GM12875 (cell line): ENCODE measurements around the gene HELZ.
"Not testable (repeated sequence)": the region's sequence is repeated elsewhere in the genome, so short reads cannot be mapped to it uniquely, and the experiment has no call there.

Source experiments
- H3K4me3 ChIP-seq: one replicate; pipeline ENCODE4 v1.5.1; 2011; ENCODE audit warnings: low read depth, low read length, control low read depth
- TF ChIP-seq, protein P1 (sequence below): IDR thresholded peaks from 2 replicates; pipeline ENCODE4 v1.5.1; 2011; ENCODE audit warnings: low read depth, mild to moderate bottlenecking, control low read depth, inconsistent platforms, low read length, moderate library complexity, borderline replicate concordance; ENCODE audit not compliant: insufficient read depth

The HELZ gene

DNA sequence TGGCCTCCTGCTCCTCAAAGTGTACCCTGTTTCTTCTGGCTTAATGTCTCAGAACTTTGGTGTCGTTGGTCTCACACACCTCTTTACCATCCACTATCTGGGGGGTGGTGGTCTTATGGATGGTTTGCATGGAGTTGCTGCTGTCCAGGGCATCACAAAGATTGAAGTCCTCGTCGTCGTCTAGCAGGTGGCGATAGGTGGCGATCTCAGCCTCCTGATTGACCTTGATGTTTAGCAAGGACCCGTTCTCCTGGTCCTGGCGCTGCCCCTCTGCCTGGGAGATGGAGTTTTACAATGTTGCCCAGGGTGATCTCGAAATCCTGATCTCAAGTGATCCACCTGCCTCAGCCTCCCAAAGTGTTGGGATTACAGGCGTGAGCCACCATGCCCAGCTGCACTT is 31.1 kb upstream of the HELZ start:
- TF ChIP-seq, protein P1, sequence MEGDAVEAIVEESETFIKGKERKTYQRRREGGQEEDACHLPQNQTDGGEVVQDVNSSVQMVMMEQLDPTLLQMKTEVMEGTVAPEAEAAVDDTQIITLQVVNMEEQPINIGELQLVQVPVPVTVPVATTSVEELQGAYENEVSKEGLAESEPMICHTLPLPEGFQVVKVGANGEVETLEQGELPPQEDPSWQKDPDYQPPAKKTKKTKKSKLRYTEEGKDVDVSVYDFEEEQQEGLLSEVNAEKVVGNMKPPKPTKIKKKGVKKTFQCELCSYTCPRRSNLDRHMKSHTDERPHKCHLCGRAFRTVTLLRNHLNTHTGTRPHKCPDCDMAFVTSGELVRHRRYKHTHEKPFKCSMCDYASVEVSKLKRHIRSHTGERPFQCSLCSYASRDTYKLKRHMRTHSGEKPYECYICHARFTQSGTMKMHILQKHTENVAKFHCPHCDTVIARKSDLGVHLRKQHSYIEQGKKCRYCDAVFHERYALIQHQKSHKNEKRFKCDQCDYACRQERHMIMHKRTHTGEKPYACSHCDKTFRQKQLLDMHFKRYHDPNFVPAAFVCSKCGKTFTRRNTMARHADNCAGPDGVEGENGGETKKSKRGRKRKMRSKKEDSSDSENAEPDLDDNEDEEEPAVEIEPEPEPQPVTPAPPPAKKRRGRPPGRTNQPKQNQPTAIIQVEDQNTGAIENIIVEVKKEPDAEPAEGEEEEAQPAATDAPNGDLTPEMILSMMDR: no peak
- H3K4me3 ChIP-seq: no peak overlapping the region

DNA sequence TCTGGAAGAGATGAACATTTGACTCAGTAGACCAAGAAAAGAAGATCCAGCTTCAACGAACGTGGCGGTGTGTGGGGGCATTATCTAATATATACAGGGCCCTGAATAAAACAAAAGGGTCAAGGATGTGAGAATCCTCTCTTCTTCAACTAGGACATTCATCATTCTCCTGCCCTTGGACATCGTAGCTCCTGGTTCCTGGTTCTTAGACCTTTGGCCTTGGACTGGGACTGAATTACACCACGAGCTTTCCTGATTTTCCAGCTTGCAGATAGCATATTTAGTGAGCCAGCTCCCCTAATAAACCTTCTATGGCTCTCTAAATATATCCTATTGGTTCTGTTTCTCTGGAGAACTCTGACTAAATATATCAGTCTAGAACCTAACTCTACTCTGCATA is 29.5 kb upstream of the HELZ start:
- no peak overlapping the region for H3K4me3 ChIP-seq
- TF ChIP-seq, protein P1: no peak

DNA sequence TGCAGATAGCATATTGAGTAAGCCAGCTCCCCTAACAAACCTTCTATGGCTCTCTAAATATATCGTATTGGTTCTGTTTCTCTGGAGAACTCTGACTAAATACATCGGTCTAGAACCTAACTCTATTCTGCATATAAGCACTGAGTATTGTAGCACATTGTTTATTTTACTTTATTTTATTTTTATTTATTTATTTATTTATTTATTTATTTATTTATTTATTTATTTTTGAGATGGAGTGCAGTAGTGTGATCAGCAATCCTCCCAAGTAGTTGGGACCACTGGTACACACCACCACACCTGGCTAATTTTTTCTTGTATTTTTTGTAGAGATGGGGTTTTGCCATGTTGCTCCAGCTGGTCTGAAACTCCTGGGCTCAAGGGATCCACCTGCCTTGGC is 28.9 kb upstream of the HELZ start:
- H3K4me3 ChIP-seq: no peak overlapping the region
- TF ChIP-seq, protein P1: no peak

DNA sequence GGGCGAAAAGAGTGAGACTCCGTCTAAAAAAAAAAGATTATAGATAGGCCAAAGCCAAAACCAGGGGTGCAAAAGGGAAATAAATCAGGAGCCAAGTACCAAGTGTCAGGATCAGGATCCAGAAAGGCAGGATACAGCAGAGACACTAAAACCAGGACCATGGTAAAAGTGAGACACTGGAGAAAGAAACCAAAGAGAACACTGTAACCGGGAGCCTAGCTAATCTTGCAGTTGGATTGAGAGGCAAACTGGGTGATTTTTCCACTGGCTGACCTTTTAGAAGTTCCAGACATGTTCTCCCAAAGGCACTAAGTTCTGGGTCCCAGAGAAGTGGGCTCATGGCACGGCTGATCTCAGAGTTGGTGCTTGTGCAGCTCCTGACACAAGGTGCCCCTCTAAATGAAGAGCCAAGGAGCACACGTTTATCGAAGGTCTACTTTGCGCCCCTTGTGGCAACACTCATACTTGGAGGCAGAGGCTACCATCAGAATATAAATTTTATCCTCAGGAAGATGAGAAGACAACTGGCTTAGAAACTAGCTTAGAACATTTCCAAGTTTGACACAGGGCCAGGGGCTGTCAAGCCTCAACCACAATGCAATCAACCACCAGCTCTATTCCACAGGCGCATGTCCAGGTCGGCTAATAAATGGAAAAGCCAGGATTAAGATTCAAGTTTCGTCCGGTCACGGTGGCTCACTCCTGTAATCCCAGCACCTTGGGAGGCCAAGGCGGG is 27.5 kb upstream of the HELZ start:
- TF ChIP-seq, protein P1: peak; percentile 39
- H3K4me3 ChIP-seq: no peak overlapping the region

DNA sequence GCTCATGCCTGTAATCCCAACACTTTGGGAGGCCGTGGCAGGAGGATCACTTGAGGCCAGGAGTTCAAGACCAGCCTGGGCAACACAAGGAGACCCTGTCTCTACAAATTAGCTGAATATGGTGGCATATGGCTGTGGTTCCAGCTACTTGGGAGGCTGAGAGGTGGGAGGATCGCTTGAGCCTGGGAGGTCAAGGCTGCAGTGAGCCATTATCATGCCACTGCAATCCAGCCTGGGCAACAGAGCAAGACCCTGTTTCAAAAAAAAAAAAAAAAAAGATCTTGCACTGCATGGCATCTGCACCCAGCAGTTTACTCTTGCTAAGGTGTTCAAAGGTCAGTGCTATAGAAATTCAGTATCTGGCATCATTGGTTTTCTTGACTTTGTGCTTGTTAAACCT is 26.2 kb upstream of the HELZ start:
- H3K4me3 ChIP-seq: not testable (repeated sequence)

DNA sequence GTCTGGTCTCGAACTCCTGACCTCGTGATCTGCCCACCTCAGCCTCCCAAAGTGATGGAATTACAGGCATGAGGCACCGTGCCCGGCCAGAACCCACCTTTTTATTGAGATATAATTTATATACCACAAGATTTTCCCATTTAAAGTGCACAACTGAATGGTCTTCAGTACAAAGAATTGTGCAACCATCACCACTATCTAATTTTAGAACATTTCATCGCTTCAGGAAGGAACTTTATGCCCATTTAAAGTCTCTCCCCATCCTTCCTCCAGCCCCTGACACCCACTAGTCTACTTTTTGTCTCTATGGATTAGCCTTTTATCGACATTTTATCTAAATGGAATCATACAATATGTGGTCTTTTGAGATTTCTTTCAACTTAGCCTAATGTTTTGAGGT is 25.4 kb upstream of the HELZ start:
- TF ChIP-seq, protein P1: no peak
- no peak overlapping the region for H3K4me3 ChIP-seq

DNA sequence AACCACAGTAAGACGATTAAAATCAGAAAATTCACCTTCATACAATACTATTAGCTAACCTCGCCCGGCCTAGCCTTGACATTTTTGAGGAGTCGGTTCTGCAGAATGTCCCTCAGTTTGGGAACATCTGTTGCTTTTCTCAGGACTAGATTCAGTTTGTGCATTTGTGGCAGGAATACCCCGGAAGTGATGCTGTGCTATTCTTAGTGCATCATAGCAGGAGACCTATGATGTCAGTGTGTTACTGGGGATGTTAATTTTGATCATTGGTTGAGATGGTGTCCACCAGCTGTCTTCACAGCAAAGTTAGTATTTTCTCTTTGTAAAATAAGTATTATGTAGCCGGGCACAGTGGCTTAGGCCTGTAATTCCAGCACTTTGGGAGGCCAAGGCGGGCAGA is 21.5 kb upstream of the HELZ start:
- no peak overlapping the region for H3K4me3 ChIP-seq
- TF ChIP-seq, protein P1: no peak

DNA sequence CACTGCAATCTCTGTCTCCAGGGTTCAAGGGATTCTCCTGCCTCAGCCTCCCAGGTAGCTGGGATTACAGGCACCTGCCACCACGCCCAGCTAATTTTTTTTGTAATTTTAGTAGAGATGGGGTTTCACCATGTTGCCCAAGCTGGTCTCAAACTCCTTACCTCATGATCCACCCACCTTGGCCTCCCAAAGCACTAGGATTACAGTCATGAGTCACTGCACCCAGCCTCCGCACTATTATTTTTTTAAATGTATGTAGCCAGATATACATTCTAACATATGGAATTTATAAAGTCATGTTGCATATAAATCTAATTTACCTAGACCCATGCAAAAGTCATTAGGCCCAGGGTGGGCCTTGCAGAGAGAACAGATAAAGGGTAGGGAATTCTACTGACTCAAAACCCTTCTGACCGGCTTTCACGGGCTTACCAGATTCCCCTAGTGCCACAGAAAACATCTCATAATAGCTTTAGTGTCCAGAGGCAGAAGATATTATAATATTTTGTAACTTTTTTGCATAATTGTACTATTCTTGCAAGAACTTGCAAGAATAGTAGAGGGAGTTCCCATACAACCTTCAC is 20.5 kb upstream of the HELZ start:
- no peak overlapping the region for H3K4me3 ChIP-seq
- TF ChIP-seq, protein P1: no peak
